ENCODE measurements around the gene MED22.
"Not testable (repeated sequence)": the region's sequence is repeated elsewhere in the genome, so short reads cannot be mapped to it uniquely, and the experiment has no call there.

- TF ChIP-seq CTCF, POLR2A (IDR thresholded peaks at IDR 0.05): not testable (repeated sequence)
Measured at GRCh38 chr9:133317551-133317950, 30.4 kb downstream of the MED22 start.
